ENCODE data around the gene ZC3H10. TPM values are rescaled to one million over a fixed set of nuclear protein-coding genes. Genes with fewer than 3 reads are reported as not detected.
"Not testable (repeated sequence)": the region's sequence is repeated elsewhere in the genome, so short reads cannot be mapped to it uniquely, and the experiment has no call there.

ZC3H10 gene
- total RNA-seq, 1 donor from 2014 or later: 4.5 TPM

GRCh38 chr12:56114084-56114483, 4.0 kb upstream of the ZC3H10 start:
- no peak for FAIRE-seq
- Histone ChIP-seq H3K27me3 (ENCODE audit: control insufficient read depth, insufficient read depth, low read length) (no peaks in the 10 kb centered on the region), H3K4me3 (ENCODE audit: low read depth, low read length) (no peak overlapping the region), H3K36me3 (ENCODE audit: control insufficient read depth, insufficient read depth, low read length) (peaks cover 15% of the 10 kb centered on the region)
- no peak for DNase-seq (ENCODE audit: low read depth)
- TF ChIP-seq CTCF (IDR thresholded peaks at IDR 0.05; ENCODE audit: insufficient read depth, low read length, severe bottlenecking): no peak

GRCh38 chr12:56115329-56115728, 2.7 kb upstream of the ZC3H10 start:
- Histone ChIP-seq H3K36me3 (ENCODE audit: control insufficient read depth, insufficient read depth, low read length) (peaks cover 13% of the 10 kb centered on the region), H3K4me3 (ENCODE audit: low read depth, low read length) (peak overlapping the region; percentile 60), H3K27me3 (ENCODE audit: control insufficient read depth, insufficient read depth, low read length) (no peaks in the 10 kb centered on the region)
- TF ChIP-seq CTCF (IDR thresholded peaks at IDR 0.05; ENCODE audit: insufficient read depth, low read length, severe bottlenecking): no peak
- DNase-seq (ENCODE audit: low read depth) (peak; percentile 37), FAIRE-seq (no peak)

- H3K4me3 ChIP-seq (ENCODE audit: low read depth, low read length): peak within 1 kb of the TSS; percentile 60
- FAIRE-seq: no peak
- peak; percentile 83 for DNase-seq (ENCODE audit: low read depth)
- H3K27me3 ChIP-seq (ENCODE audit: control insufficient read depth, insufficient read depth, low read length): no peaks in the 10 kb centered on the region
- TF ChIP-seq CTCF (IDR thresholded peaks at IDR 0.05; ENCODE audit: insufficient read depth, low read length, severe bottlenecking): no peak
- peaks cover 15% of the 10 kb centered on the region for H3K36me3 ChIP-seq (ENCODE audit: control insufficient read depth, insufficient read depth, low read length)
These were observed 1.6 kb upstream of the ZC3H10 start, which contains the start of gene RPL41 for GRCh38 chr12:56116267-56117081. Gene RPL41, plus strand, starts transcription at chr12:56116633.

GRCh38 chr12:56117082-56117706, 872 bp upstream of the ZC3H10 start:
- peak overlapping the region; percentile 64 for H3K4me3 ChIP-seq (ENCODE audit: low read depth, low read length)
- H3K27me3 ChIP-seq (ENCODE audit: control insufficient read depth, insufficient read depth, low read length); FAIRE-seq; DNase-seq (ENCODE audit: low read depth): not testable (repeated sequence)
- peaks cover 16% of the 10 kb centered on the region for H3K36me3 ChIP-seq (ENCODE audit: control insufficient read depth, insufficient read depth, low read length)

GRCh38 chr12:56118688-56119357, 757 bp downstream of the ZC3H10 start:
- H3K36me3 ChIP-seq (ENCODE audit: control insufficient read depth, insufficient read depth, low read length): peaks cover 13% of the 10 kb centered on the region
- peak overlapping the region; percentile 64 for H3K4me3 ChIP-seq (ENCODE audit: low read depth, low read length)
- FAIRE-seq (no peak), DNase-seq (ENCODE audit: low read depth) (no peak)
- TF ChIP-seq CTCF (IDR thresholded peaks at IDR 0.05; ENCODE audit: insufficient read depth, low read length, severe bottlenecking): no peak
- no peaks in the 10 kb centered on the region for H3K27me3 ChIP-seq (ENCODE audit: control insufficient read depth, insufficient read depth, low read length)

GRCh38 chr12:56119361-56119796, 1.3 kb downstream of the ZC3H10 start:
- peak; percentile 69 for TF ChIP-seq CTCF (IDR thresholded peaks at IDR 0.05; ENCODE audit: insufficient read depth, low read length, severe bottlenecking)
- Histone ChIP-seq H3K27me3 (ENCODE audit: control insufficient read depth, insufficient read depth, low read length) (no peaks in the 10 kb centered on the region), H3K36me3 (ENCODE audit: control insufficient read depth, insufficient read depth, low read length) (peaks cover 13% of the 10 kb centered on the region), H3K4me3 (ENCODE audit: low read depth, low read length) (no peak overlapping the region)
- FAIRE-seq (no peak), DNase-seq (ENCODE audit: low read depth) (peak; percentile 80)

Data from bronchial epithelial cell (primary cell).